SH-SY5Y (cell line): Measurements from ENCODE around the gene SLC25A13.

Source experiments
- GATA2 ChIP-seq: IDR thresholded peaks from 2 replicates; pipeline ENCODE4 v1.6.1; 2011; ENCODE audit warnings: mild to moderate bottlenecking, low read depth, low read length
- GATA3 ChIP-seq: IDR thresholded peaks from 2 replicates; pipeline ENCODE4 v1.6.1; 2011; ENCODE audit warnings: low read depth, mild to moderate bottlenecking, low read length, moderate library complexity

DNA sequence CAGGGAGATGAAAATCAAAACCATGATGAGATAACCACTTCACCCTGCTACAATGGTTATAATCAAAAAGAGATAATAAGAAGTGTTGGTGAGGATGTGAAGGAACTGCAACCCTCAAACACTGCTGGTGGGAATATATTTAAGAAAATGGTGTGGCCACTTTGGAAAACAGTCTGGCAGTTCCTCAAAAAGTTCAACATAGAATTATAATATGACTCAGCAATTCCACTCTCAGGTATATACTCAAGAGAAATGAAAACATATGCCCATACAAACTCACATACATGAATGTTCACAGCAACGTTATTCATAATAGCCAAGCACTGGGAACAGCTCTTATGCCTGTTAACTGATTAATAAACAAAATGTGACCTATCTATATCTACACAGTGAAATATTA is 104.8 kb downstream of the SLC25A13 start:
- TF ChIP-seq GATA3 (no peak), GATA2 (no peak)
